SK-N-MC (cell line): ENCODE results near the gene RAP1GAP.
"Not testable (repeated sequence)": the region's sequence is repeated elsewhere in the genome, so short reads cannot be mapped to it uniquely, and the experiment has no call there.

Experiments
- DNase-seq: peaks from one replicate; pipeline ENCODE4 v3.0.0-alpha.2; 2011; ENCODE audit warnings: low read depth, low spot score
- H3K27ac ChIP-seq: fragments of 200-600 bp; sonication (generic); 2 replicates; pipeline ENCODE4 v1.5.1; 2016; ENCODE audit warnings: mixed run types
- H3K36me3 ChIP-seq: fragments of 200-600 bp; sonication (generic); 2 replicates; pipeline ENCODE4 v1.6.1; 2017; ENCODE audit warnings: antibody characterized with exemption, low read length, mixed read lengths; ENCODE audit not compliant: insufficient read depth
- H3K4me3 ChIP-seq: fragments of 200-600 bp; sonication (generic); 2 replicates; pipeline ENCODE4 v1.5.1; 2016
- H3K9ac ChIP-seq: fragments of 200-600 bp; sonication (generic); 2 replicates; pipeline ENCODE4 v1.8.0; 2017; ENCODE audit warnings: mixed run types, mixed read lengths; ENCODE audit not compliant: insufficient read length
- H3K9me3 ChIP-seq: fragments of 200-600 bp; sonication (generic); 2 replicates; pipeline ENCODE4 v1.6.1; 2017; ENCODE audit warnings: low read depth, mild to moderate bottlenecking, antibody characterized with exemption, low read length, moderate library complexity, mixed read lengths
- EZH2 ChIP-seq: fragments of 200-600 bp; sonication (generic); IDR thresholded peaks from one replicate; pipeline ENCODE4 v1.6.1; 2017; ENCODE audit warnings: antibody characterized with exemption
- FOXP2 ChIP-seq: optimal IDR thresholded peaks from 2 replicates; pipeline ENCODE3; 2011; ENCODE audit warnings: mild to moderate bottlenecking, moderate library complexity; ENCODE audit not compliant: insufficient read depth; ENCODE audit errors: extremely low read length, control extremely low read depth
- POLR2AphosphoS5 ChIP-seq: IDR thresholded peaks from 2 replicates; pipeline ENCODE4 v1.6.1; 2012; ENCODE audit warnings: mild to moderate bottlenecking, low read depth, low read length, borderline replicate concordance

The RAP1GAP gene

GRCh38 chr1:21568809-21569385, 100.3 kb downstream of the RAP1GAP start:
- Histone ChIP-seq H3K9ac (no peak overlapping the region), H3K27ac (no peak overlapping the region), H3K36me3 (no peaks in the 10 kb centered on the region; the same call in 1 of the 2 replicates), H3K4me3 (no peak overlapping the region), H3K9me3 (no peaks in the 10 kb centered on the region)
- DNase-seq = no peak
- TF ChIP-seq FOXP2 (no peak), EZH2 (no peak), POLR2AphosphoS5 (no peak)

- no peak for DNase-seq
- TF ChIP-seq EZH2 (no peak), POLR2AphosphoS5 (no peak), FOXP2 (no peak)
- H3K36me3 ChIP-seq = no peaks in the 10 kb centered on the region; the same call in 1 of the 2 replicates
- H3K9ac ChIP-seq = no peak overlapping the region
- H3K27ac ChIP-seq = no peak overlapping the region
- no peak overlapping the region for H3K4me3 ChIP-seq
- no peaks in the 10 kb centered on the region for H3K9me3 ChIP-seq
Observed at GRCh38 chr1:21568006-21568746, 101.0 kb downstream of the RAP1GAP start.

GRCh38 chr1:21567241-21568005, 101.7 kb downstream of the RAP1GAP start:
- H3K9me3 ChIP-seq = no peaks in the 10 kb centered on the region
- no peak overlapping the region for H3K9ac ChIP-seq
- no peak overlapping the region for H3K4me3 ChIP-seq
- no peaks in the 10 kb centered on the region; the same call in 1 of the 2 replicates for H3K36me3 ChIP-seq
- no peak for DNase-seq
- TF ChIP-seq POLR2AphosphoS5 (no peak), FOXP2 (no peak), EZH2 (no peak)
- no peak overlapping the region for H3K27ac ChIP-seq

- H3K9ac ChIP-seq, DNase-seq, H3K9me3 ChIP-seq, H3K4me3 ChIP-seq, H3K27ac ChIP-seq, H3K36me3 ChIP-seq: not testable (repeated sequence)
Observed at GRCh38 chr1:21566361-21566760, 102.8 kb downstream of the RAP1GAP start.

GRCh38 chr1:21565285-21565684, 103.9 kb downstream of the RAP1GAP start:
- Histone ChIP-seq H3K9me3 (no peaks in the 10 kb centered on the region), H3K9ac (no peak overlapping the region), H3K27ac (no peak overlapping the region), H3K4me3 (no peak overlapping the region), H3K36me3 (no peaks in the 10 kb centered on the region; the same call in 1 of the 2 replicates)
- DNase-seq = no peak
- TF ChIP-seq FOXP2 (no peak), EZH2 (no peak), POLR2AphosphoS5 (no peak)

- Histone ChIP-seq H3K27ac (no peak overlapping the region), H3K36me3 (no peaks in the 10 kb centered on the region; the same call in 1 of the 2 replicates), H3K4me3 (no peak overlapping the region), H3K9ac (no peak overlapping the region), H3K9me3 (no peaks in the 10 kb centered on the region)
- no peak for TF ChIP-seq EZH2
- no peak for TF ChIP-seq POLR2AphosphoS5
- TF ChIP-seq FOXP2 = no peak
- no peak for DNase-seq
Observed at GRCh38 chr1:21564521-21565095, 104.5 kb downstream of the RAP1GAP start.

GRCh38 chr1:21563971-21564370, 105.2 kb downstream of the RAP1GAP start:
- TF ChIP-seq FOXP2 = no peak
- no peak for TF ChIP-seq POLR2AphosphoS5
- TF ChIP-seq EZH2 = no peak
- Histone ChIP-seq H3K9ac (no peak overlapping the region), H3K9me3 (no peaks in the 10 kb centered on the region), H3K27ac (no peak overlapping the region), H3K4me3 (no peak overlapping the region), H3K36me3 (no peaks in the 10 kb centered on the region; the same call in 1 of the 2 replicates)
- DNase-seq = no peak

GRCh38 chr1:21562896-21563295, 106.3 kb downstream of the RAP1GAP start:
- Histone ChIP-seq H3K27ac (no peak overlapping the region), H3K9ac (no peak overlapping the region), H3K4me3 (no peak overlapping the region), H3K9me3 (no peaks in the 10 kb centered on the region), H3K36me3 (no peaks in the 10 kb centered on the region; the same call in 1 of the 2 replicates)
- TF ChIP-seq FOXP2 (no peak), POLR2AphosphoS5 (no peak), EZH2 (no peak)
- no peak for DNase-seq
